GM12865 (cell line): ENCODE data around the gene SLC35A2.
A peak's percentile ranks its signal among the peaks of the same experiment; 100 is the strongest.

Experiments used
- DNase-seq: peaks from one replicate; pipeline ENCODE4 v3.0.0; 2010; ENCODE audit warnings: low read depth
- H3K4me3 ChIP-seq: 2 replicates; pipeline ENCODE4 v1.5.1; 2011; ENCODE audit warnings: mild to moderate bottlenecking, low read depth, low read length, control low read depth
- CTCF ChIP-seq: IDR thresholded peaks from 2 replicates; pipeline ENCODE4 v1.5.1; 2011; ENCODE audit warnings: low read length, control low read depth, low read depth, inconsistent platforms; ENCODE audit not compliant: insufficient read depth; ENCODE audit errors: missing control alignments

SLC35A2 gene

DNA sequence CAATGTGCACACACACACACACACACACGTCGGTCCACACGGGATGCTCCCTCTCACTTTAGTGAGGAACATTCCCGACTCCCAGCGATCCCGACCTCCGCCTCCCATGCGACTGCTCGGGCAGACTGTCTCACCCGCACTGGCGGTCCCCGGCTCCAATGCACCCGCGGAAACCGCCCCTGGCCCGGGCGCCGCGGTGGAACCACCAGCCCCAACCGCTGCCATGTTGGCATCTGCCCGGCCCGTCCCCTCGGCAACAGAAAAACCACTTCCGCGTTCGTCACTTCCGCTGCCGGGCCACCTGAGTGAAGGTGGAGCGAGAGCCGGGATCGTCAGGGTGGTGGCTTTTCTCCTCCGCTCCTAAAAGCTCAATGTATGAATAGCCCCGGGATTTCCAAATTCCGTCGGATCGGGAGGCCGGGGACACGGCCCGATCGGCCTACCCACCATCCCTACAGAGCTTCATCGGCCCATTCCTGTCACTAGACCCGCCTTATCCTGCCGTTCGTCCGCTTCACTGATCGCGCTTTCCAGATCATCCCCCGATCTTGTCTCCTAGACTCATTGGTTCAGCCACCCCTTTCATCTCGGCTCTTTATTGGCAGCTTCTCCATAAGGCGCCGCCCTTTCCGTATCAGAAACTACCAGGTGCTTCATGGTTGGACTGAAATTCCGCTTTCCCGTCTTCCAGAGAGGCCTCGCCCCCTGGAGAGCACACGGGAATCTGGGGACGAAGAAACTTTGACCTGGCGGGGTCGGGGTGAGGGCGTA is at the start of gene SLC35A2:
SLC35A2 (minus strand) TSS at position 235 of the 771 bp plus-strand sequence; CDS start at position 225, 10 bp downstream.
- H3K4me3 ChIP-seq, result peak within 1 kb of the TSS; percentile 78
- DNase-seq, result peak; percentile 87

GRCh38 chrX:48960291-48960690 is 48.8 kb upstream of the SLC35A2 start:
- no peak for TF ChIP-seq CTCF
- no peak overlapping the region for H3K4me3 ChIP-seq
- DNase-seq, result no peak

More for the DNA sequence above, at the start of gene SLC35A2:
- no peak for TF ChIP-seq CTCF

- H3K4me3 ChIP-seq, result peak overlapping the region; percentile 70
- no peak for TF ChIP-seq CTCF
- no peak for DNase-seq
Observed at GRCh38 chrX:48958635-48959094, 47.2 kb upstream of the SLC35A2 start.

GRCh38 chrX:48957827-48958634 is 46.6 kb upstream of the SLC35A2 start:
- no peak for TF ChIP-seq CTCF
- peak; percentile 98 for DNase-seq
- H3K4me3 ChIP-seq, result peak overlapping the region; percentile 73

- peak; percentile 78 for DNase-seq
- H3K4me3 ChIP-seq, result peak within 1 kb of the TSS; percentile 86
- no peak for TF ChIP-seq CTCF
Observed at GRCh38 chrX:48957477-48957826, 46.0 kb upstream of the SLC35A2 start, which contains the start of gene OTUD5. TSS of gene OTUD5 (minus strand) at chrX:48957607. CDS start at chrX:48957570, 37 bp downstream.

DNA sequence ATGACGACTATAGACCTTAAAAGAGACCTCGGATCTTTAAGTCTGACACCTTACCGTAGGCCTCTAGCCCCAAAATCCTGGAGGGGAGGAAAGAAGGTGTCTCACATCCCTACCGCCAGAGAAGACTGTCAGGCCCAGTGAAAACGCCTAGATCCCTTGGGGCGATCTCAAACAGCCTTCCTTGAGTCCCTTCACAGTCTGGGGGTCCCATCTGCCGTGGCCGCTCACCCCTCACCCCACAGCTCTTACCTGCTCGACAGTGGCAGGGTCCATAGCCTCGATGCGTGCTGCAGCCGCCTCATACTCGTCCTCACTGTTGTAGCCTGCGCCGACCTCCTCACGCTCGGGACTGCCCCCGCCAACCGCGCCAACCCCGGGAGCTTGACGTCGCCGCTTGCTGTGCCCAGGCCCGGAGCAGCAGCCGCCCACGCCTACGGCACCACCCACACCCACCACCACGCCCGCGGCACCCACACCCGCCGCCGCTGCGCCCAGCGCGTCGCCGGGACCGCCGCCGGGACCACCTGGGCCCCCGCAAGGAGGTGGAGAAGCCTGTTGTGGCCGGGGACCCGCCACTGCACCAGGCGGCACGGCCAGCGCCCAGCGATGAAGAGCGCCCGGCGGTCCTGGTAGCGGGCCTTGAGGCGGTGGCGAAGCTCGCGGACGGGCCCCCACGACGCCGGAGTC is 45.4 kb upstream of the SLC35A2 start:
- peak overlapping the region; percentile 86 for H3K4me3 ChIP-seq
- TF ChIP-seq CTCF, result no peak

More for the DNA sequence above, 45.4 kb upstream of the SLC35A2 start:
- no peak for DNase-seq
